ENCODE measurements around the gene PPIB.
"Not testable (repeated sequence)": the region's sequence is repeated elsewhere in the genome, so short reads cannot be mapped to it uniquely, and the experiment has no call there.

PPIB gene

GRCh38 chr15:64137226-64137833, 25.5 kb downstream of the PPIB start:
- DNase-seq = peak in 1 of 2 donors; percentile 42

- DNase-seq = no peak
Observed at GRCh38 chr15:64136347-64136746, 26.5 kb downstream of the PPIB start.

- DNase-seq = no peak
Observed at GRCh38 chr15:64134345-64134829, 28.4 kb downstream of the PPIB start.

GRCh38 chr15:64133623-64134344, 29.0 kb downstream of the PPIB start:
- no peak for DNase-seq

GRCh38 chr15:64132217-64132616, 30.6 kb downstream of the PPIB start:
- DNase-seq = no peak

GRCh38 chr15:64131547-64131946, 31.3 kb downstream of the PPIB start:
- no peak for DNase-seq

- no peak for DNase-seq
Observed at GRCh38 chr15:64130159-64130558, 32.7 kb downstream of the PPIB start.

GRCh38 chr15:64127521-64128270, 35.1 kb downstream of the PPIB start:
- no peak for DNase-seq

GRCh38 chr15:64125978-64126377, 36.8 kb downstream of the PPIB start:
- no peak for DNase-seq

- DNase-seq = no peak
Observed at GRCh38 chr15:64122936-64123351, 39.9 kb downstream of the PPIB start.

GRCh38 chr15:64122444-64122843, 40.4 kb downstream of the PPIB start:
- no peak for DNase-seq

- no peak for DNase-seq
Observed at GRCh38 chr15:64121614-64122013, 41.2 kb downstream of the PPIB start.

- DNase-seq = not testable (repeated sequence)
Observed at GRCh38 chr15:64120322-64120721, 42.5 kb downstream of the PPIB start.

GRCh38 chr15:64117759-64118487, 44.9 kb downstream of the PPIB start:
- DNase-seq = no peak

- no peak for DNase-seq
Observed at GRCh38 chr15:64112904-64113303, 49.9 kb downstream of the PPIB start.

- DNase-seq = no peak
Observed at GRCh38 chr15:64112073-64112772, 50.6 kb downstream of the PPIB start.

GRCh38 chr15:64111679-64112050, 51.2 kb downstream of the PPIB start:
- DNase-seq = no peak

GRCh38 chr15:64110950-64111678, 51.7 kb downstream of the PPIB start:
- peak in 1 of 2 donors; percentile 6 for DNase-seq

GRCh38 chr15:64110108-64110701, 52.6 kb downstream of the PPIB start:
- not testable (repeated sequence) for DNase-seq

- no peak for DNase-seq
Observed at GRCh38 chr15:64107337-64107736, 55.5 kb downstream of the PPIB start.
